HG03342 (cell line): ENCODE data around the gene RRAGC.
"Not testable (repeated sequence)": the region's sequence is repeated elsewhere in the genome, so short reads cannot be mapped to it uniquely, and the experiment has no call there.

Source experiments
- ATAC-seq: cut with Tn5 transposase; IDR thresholded peaks from one replicate; pipeline ENCODE4 v1.9.1; 2021; ENCODE audit warnings: mild to moderate bottlenecking, moderate library complexity; ENCODE audit not compliant: unreplicated experiment

The RRAGC gene

DNA sequence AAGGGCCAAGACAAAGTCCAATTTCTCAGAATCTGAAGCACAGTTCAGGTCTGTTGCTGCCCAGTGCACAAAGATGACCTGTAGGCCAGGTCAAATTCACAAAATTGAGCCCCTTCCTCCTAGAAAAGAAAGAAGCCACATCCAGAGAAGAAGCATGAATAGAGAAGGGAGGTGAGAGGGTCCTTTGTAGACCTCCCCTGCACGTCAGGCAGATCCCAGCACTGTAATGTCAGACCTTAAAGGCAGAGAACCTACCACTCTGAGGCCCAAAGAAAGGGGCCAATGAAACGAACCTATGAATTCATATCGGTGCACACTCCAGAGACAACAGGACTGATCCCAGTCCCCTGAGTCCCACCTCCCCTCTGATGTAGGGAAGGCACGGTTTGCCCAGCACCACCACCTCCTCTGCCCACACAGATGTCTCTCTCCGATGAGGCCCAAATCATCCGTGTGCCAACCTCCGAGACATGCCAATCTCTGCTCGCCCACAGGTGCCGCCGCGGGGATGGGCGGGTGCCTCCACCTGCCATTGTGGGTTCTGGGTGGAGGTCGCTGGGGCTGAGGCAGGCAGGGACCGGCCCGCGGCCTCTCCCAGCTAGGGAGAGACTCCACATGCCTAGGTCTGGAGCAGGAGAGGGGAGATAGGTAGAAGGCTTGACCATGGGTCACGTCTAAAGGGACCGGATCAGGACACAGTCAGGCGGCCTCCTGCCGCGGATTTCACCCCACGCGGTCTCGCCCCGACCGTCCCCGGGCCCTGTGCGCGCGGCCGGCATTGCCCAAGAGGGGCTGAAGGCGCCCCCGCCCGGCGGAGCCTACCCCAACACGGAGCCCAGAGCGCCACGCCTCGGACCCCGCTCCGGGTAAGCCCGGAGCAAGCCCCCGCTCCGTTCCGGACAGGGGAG lies 42.1 kb downstream of the RRAGC start:
- ATAC-seq, result no peak

GRCh38 chr1:38815903-38816627 lies 43.5 kb downstream of the RRAGC start:
- ATAC-seq, result peak; percentile 70

GRCh38 chr1:38814984-38815464 lies 44.5 kb downstream of the RRAGC start:
- ATAC-seq, result no peak

- no peak for ATAC-seq
These were observed 45.1 kb downstream of the RRAGC start for GRCh38 chr1:38814444-38814983.

DNA sequence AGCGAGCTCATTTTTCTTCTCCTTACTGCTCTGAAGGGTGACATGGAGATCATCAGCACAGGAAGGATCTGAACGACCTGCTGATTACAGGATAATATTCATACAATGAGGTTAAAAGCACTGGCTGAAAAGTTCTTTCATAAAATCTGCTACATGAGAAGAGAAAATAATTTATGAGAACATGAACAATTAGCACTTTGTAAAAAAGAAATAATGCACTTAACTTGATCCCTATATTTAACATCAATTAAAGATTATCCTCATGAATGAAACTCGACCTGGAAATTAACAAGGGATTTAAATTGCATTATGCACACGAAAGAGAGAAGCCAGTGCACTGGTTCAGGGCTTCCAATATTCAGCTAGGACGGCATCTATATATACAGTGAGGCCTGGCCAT lies 46.6 kb downstream of the RRAGC start:
- ATAC-seq, result no peak

GRCh38 chr1:38811466-38811865 lies 48.1 kb downstream of the RRAGC start:
- ATAC-seq, result not testable (repeated sequence)

GRCh38 chr1:38806090-38806489 lies 53.5 kb downstream of the RRAGC start:
- ATAC-seq, result no peak

GRCh38 chr1:38805036-38805435 lies 54.5 kb downstream of the RRAGC start:
- no peak for ATAC-seq

DNA sequence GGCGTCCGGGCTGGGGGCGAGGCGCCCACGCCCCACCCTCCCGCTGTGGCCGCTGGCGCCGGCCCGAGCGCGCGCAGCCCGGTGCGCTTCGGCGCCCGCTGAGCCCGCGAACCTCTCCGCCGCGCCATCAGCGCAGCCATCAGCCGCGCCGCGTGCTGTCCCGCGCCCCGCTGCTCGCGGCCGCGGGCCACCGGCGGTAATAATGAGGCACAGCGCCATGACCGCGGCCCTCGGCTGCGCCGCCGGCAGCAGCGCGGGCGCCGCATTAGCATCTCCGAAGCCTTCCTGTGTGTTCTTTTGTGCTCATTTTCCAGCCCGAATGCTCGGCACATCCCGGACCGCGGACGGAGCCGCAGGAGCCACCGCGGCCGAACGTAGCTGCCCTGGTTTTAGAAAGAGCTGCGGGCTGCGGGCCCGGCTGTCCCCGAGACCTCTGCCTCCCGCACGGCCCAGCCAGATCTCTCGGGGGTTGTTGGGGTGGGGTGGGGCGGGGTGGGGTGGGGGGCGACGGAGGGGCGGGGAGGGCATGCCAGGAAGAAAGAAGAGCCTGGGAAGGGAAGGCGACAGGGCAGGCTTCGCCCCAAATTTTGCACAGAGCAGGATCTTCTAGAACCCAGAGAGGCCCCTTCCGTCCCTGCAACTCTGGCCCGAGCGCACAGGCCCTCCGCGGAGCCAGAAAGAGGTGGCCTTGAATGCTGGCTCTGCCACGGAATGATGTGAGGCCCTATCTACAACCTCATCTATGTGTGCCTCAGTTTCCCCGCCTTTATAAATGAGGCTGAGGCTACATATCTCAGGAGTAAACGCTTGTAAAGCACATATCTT lies 55.3 kb downstream of the RRAGC start:
- no peak for ATAC-seq

GRCh38 chr1:38803647-38804046 lies 55.9 kb downstream of the RRAGC start:
- no peak for ATAC-seq

- no peak for ATAC-seq
These were observed 58.6 kb downstream of the RRAGC start for GRCh38 chr1:38800720-38801671.

GRCh38 chr1:38793299-38793698 lies 66.3 kb downstream of the RRAGC start:
- no peak for ATAC-seq

DNA sequence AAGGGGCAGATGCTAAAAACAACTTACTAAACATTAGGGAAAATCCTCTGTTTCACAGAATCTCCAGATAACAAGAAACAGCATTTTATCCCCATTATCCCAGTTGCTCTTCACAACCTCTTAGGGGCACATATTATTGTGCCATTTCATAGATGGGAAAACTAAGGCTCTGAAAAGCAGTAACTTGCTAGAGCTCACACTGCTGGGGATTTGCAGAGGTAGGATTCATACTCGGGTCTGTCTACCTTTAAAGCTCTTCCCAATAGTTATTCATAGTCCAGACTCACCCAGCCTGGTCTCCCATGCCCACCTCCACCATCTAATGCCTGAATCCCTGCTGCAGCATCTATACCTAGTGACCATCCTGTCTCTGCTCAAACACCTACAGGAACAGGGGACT lies 67.7 kb downstream of the RRAGC start:
- no peak for ATAC-seq

GRCh38 chr1:38791164-38791515 lies 68.4 kb downstream of the RRAGC start:
- no peak for ATAC-seq

- ATAC-seq, result no peak
These were observed 69.0 kb downstream of the RRAGC start for GRCh38 chr1:38790422-38791163.

DNA sequence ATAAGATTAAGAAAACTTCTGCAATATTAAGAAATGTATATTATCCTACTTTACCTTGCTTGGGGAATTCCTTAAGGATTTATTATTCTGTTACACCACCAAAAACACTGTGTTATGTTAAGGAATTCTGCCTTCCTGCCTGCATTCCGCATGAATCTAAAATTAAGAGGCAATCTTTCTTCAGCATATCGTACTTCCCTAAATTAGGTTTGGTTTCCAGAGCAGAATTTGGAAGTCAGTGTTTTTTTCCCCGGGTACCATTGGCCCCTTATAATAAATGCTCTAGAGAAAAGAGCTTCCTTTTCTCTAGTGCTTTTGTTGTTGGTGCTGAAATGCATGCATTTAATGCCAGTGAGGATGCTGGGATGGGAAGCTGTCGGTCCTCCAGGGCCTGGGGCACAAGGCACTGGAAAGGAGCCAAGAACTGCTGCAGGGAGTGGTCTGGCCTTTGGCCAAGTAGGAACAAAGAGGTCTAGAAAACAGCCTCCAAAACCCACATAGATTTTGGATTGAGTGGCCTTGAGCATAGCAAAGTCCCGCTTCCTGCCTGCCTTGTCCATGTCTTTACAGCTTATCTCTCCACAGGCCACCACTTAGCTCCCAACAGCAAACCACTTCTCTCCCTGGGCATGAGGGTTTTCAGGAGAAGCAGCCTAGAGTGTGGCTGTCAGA lies 69.9 kb downstream of the RRAGC start:
- ATAC-seq, result no peak

- no peak for ATAC-seq
These were observed 70.9 kb downstream of the RRAGC start for GRCh38 chr1:38788341-38789336.
